COLO668 (cell line): Measurements from ENCODE around the gene UMODL1.
A peak's percentile ranks its signal among the peaks of the same experiment; 100 is the strongest.

Experiments
- DNase-seq: peaks from one replicate; lab custom pipeline; 2025; ENCODE audit not compliant: unreplicated experiment; lab: John Stamatoyannopoulos, UW

UMODL1 gene

DNA sequence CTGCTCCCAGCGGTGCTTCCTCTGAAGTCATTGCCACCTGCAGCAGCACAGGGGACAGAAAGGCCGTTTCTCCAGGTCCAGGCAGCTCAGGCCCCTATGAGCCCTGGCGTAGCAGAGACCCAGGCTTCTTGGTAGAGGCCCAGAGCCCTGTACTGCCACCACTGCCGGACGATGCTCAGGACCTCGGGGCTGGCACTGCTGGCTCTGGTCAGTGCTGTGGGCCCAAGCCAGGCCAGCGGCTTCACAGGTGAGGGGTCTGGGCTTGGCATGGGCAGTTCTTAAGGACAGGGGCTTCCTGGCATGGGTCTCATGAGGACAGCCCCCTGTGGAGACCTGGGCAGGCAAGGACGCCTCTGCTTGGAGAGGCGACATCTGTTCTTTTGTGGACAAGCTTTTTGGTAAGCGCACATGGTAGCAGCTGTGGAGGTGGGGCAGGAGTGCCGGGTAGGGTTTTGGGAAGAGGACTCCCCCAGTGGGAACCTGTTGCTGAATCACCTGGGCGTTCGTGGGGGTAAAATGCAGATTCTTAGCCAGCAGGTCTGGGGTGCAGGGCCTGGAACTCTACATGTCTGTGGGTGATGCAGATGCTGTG is at the start of gene UMODL1:
Gene UMODL1 (plus strand): TSS at position 172 of the 592 bp plus-strand sequence. CDS start 0 bp downstream, at position 172.
- no peak for DNase-seq

GRCh38 chr21:42021371-42022090 is 49.6 kb upstream of the UMODL1 start:
- peak; percentile 84 for DNase-seq

DNA sequence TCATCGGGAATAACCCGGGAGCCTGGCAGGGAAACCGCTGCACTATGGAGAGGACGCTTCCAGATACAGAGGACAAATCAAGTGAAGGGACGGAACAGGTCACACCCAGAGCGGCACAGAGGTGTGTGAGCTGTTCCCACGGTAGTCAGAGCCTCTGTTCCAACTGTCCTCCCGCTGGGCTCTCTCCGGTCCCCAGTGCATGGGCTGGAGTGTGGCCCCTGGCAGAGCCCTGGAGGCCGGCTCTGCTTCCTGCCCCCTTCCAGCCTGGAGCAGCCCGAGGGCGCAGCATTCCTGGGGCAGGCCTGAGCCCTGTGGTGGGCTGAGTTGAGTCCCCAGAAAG is 49.1 kb upstream of the UMODL1 start:
- DNase-seq, result no peak

- no peak for DNase-seq
Measured at GRCh38 chr21:42022906-42023305, 48.2 kb upstream of the UMODL1 start.

- no peak for DNase-seq
Measured at GRCh38 chr21:42025376-42026081, 45.6 kb upstream of the UMODL1 start.

DNA sequence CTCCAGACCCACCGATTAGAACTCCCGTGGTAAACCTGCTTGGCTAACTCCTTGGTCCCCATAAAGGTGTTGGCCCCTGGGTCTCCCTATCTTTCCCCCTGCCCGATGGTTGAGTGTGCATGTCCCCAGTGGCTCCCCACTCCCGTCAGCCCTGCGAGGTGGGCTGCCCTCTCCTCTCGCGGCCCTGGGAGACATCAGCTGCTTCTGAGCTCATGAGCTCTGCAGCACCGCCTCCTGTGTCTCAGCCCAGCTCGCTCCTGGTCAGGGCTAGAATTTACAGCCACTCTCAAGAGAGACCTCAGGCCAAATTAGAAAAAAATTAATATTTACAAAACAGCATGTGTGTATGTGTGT is 45.1 kb upstream of the UMODL1 start:
- no peak for DNase-seq

- DNase-seq, result no peak
Measured at GRCh38 chr21:42027085-42027821, 43.9 kb upstream of the UMODL1 start.

DNA sequence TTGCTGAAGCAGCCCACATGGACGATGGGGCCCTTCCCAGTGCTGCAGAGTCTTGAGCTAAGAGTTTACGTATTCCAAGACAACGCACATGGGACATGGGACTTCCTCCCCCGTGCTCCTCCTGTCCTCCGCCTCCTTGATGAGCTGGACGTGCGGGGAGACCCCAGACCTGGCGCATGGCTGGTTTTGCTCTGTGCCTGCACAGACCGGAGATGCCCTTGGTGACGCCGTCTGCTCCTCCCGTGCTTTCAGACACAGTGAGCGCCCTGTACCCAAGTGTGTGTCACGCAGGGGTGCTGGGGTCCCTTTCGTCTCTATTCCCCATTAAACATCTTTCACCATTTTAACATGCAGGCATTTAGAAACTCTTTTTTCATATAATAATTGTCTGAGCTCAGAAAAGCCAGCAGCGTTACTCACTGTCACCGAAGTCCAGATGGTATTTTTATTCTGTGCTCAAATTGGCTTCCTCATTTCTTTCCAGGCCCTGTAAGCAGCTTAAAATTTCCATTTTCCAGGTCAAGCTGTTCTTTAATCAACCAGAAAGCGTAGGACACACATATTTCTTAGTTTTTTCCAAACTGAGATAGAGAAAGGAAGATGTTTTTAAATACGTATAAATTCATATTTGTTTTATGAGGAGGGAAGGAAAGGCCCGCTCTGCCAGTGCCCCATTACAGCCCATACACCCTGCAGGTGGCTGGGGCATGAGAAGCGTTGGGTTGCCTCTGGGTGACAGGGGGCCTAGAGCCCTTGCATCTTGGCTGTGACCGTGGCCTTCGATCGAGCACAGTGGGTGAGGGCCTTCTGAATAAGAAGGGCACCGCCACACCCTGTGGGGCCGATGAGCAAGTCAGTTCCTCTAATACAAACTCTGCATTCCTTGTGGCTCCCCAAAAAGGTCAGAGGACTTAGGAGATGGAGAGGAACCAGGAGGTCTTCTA is 43.0 kb upstream of the UMODL1 start:
- DNase-seq, result no peak

DNA sequence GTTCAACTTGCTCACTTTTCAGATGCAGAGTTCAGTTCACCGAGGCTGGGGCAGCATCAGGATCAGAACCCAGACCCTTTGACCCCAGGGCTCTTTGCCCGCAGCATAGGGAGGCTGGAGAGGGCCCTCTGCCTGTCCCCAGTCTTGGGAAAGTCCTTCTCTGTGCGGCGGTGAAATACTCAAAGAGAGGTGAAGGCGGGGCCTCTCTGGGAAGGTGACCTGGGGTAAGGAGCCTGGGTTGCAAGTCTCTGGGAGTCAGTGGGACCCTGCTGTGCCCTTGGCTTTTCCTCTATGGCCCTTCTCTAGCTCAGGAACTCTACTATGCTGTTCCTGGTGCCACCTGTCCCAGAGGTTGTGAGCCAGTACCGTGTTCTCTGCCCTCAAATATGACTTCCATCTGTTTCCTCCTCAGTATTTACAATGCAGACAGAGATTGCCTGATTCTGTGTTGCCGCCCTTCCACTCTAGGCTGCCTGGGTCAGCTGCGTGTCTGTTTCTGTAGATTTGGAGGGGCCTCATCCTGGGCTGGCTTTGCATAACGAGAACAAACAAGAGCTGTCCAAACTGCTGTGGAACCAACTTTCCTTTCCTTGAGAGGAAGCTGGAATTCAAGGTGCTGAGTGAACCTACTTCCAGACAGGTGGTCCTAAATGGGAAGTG is 42.2 kb upstream of the UMODL1 start:
- DNase-seq, result no peak

DNA sequence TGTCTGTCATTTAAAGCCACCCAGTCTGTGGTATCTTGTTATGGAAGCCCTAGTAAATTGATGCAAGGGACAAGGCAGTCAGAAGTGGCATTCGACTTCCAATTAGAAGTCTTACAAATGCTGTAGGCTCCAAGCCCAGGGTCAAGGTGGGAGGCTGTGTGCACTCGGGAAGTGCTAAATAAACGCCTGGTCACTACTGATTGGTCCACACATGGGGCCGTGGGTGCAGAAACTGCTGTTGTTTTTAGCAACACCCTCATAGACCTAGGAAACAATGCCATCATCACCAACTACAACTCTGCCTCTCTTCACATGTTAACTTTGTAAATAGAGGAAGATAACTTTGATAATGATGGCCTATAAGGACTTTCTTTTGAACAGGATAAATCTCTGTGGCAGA is 40.8 kb upstream of the UMODL1 start:
- no peak for DNase-seq

- no peak for DNase-seq
Measured at GRCh38 chr21:42031241-42031640, 39.9 kb upstream of the UMODL1 start.

GRCh38 chr21:42031816-42032215 is 39.3 kb upstream of the UMODL1 start:
- DNase-seq, result peak; percentile 25

GRCh38 chr21:42032266-42032665 is 38.9 kb upstream of the UMODL1 start:
- no peak for DNase-seq

DNA sequence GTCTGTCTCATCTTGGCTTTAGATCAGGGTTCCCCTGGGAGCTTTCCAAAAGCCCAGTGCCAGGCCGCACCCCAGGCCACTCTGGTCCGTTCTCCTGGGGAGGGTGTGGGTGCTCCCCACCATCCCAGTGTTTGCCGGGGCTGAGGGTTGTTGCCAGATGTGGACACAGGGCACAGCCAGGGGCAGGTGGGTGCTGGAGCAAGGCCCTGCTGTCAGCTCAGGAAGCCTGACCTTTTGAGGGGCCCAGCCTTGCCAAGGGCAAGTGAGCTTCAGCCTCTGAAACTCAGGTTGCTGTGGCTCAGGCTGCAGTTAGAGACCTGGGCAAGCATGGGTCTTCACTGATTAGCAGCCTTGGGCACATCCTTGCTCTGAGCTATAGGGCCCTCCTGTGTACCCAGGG is 38.1 kb upstream of the UMODL1 start:
- DNase-seq, result no peak

GRCh38 chr21:42036313-42036712 is 34.8 kb upstream of the UMODL1 start:
- no peak for DNase-seq

DNA sequence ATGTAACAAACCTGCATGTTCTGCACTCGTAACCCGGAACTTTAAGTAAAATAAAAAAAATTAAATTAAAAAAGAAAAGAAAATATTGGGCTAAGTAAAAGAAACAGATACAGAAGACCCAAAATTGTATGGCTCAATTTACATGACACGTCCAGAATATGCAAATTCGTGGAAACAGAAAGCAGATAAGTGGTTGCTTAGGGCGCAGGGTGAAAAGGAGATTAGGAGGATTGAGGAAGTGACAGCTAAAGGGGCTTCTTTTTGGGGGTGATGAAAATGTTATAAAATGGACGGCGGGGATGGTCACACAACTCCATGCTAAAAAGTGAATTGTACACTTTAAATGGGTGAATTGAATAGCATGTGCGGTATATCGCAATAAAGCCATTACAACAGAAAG is 33.6 kb upstream of the UMODL1 start:
- no peak for DNase-seq

- DNase-seq, result no peak
Measured at GRCh38 chr21:42037943-42038342, 33.2 kb upstream of the UMODL1 start.

- DNase-seq, result no peak
Measured at GRCh38 chr21:42038393-42038792, 32.7 kb upstream of the UMODL1 start.

DNA sequence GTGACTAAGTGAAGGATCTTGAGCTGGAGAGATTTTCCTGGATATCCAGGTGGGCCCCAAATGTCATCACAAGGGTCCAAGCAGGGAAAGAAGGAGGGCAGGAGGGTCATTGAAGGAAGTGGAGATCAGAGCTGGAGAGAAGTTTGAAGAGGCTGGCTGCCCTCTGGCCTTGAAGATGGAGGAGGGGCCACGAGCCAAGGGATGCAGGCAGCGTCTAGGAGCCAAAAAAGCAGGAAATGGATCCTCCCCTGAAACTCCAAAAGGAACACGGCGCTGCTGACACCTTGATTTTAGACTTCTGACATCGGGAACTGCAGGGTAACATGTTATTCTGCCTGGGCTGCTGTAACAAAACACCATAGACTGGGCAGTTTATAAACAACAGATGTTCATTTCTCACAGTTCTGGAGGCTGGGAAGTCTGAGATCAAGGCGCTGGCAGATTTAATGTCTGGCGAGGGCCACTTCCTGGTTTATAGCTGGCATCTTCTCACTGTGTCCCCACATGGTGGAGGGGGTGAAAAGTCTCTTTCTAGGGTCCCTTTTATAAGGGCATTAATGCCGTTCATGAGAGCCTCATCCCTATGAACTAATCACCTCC is 32.2 kb upstream of the UMODL1 start:
- DNase-seq, result no peak

GRCh38 chr21:42039470-42039901 is 31.6 kb upstream of the UMODL1 start:
- DNase-seq, result no peak
